GM18909 (cell line): ENCODE data around the gene GNGT1.
A peak's percentile ranks its signal among the peaks of the same experiment; 100 is the strongest.

Source experiments
- ATAC-seq: cut with Tn5 transposase; IDR thresholded peaks from one replicate; pipeline ENCODE4 v1.9.1; 2021; ENCODE audit warnings: mild to moderate bottlenecking; ENCODE audit not compliant: unreplicated experiment, poor library complexity

Gene GNGT1

GRCh38 chr7:93937818-93938217, 31.5 kb downstream of the GNGT1 start:
- no peak for ATAC-seq

GRCh38 chr7:93938293-93938692, 31.9 kb downstream of the GNGT1 start:
- no peak for ATAC-seq

GRCh38 chr7:93941945-93942344, 35.6 kb downstream of the GNGT1 start:
- no peak for ATAC-seq

- ATAC-seq: no peak
Measured at GRCh38 chr7:93943816-93944540, 37.6 kb downstream of the GNGT1 start.

- no peak for ATAC-seq
Measured at GRCh38 chr7:93944673-93945072, 38.3 kb downstream of the GNGT1 start.

GRCh38 chr7:93945083-93945482, 38.7 kb downstream of the GNGT1 start:
- no peak for ATAC-seq

GRCh38 chr7:93945756-93946535, 39.6 kb downstream of the GNGT1 start:
- ATAC-seq: no peak

- no peak for ATAC-seq
Measured at GRCh38 chr7:93948106-93948505, 41.7 kb downstream of the GNGT1 start.

- ATAC-seq: no peak
Measured at GRCh38 chr7:93948873-93949272, 42.5 kb downstream of the GNGT1 start.

GRCh38 chr7:93949423-93949822, 43.1 kb downstream of the GNGT1 start:
- no peak for ATAC-seq

GRCh38 chr7:93955304-93955703, 48.9 kb downstream of the GNGT1 start:
- ATAC-seq: peak; percentile 89

- ATAC-seq: peak; percentile 32
Measured at GRCh38 chr7:93957767-93958166, 51.4 kb downstream of the GNGT1 start.

- no peak for ATAC-seq
Measured at GRCh38 chr7:93958216-93958615, 51.8 kb downstream of the GNGT1 start.

- ATAC-seq: peak; percentile 34
Measured at GRCh38 chr7:93958651-93959050, 52.3 kb downstream of the GNGT1 start.
